GM18505 (cell line): Measurements from ENCODE around the gene HES5.

Source experiments
- ATAC-seq: cut with Tn5 transposase; IDR thresholded peaks from one replicate; pipeline ENCODE4 v1.9.1; 2021; ENCODE audit not compliant: unreplicated experiment
- POLR2A ChIP-seq: IDR thresholded peaks from 4 replicates; pipeline ENCODE4 v1.6.1; 2011; ENCODE audit warnings: borderline replicate concordance; ENCODE audit not compliant: insufficient read depth, insufficient read length; ENCODE audit errors: extremely low read depth

HES5 gene

GRCh38 chr1:2525572-2525919, 4.5 kb downstream of the HES5 start:
- no peak for ATAC-seq
- TF ChIP-seq POLR2A, result no peak

GRCh38 chr1:2523891-2524609, 6.0 kb downstream of the HES5 start:
- no peak for ATAC-seq
- TF ChIP-seq POLR2A, result no peak

GRCh38 chr1:2523191-2523890, 6.7 kb downstream of the HES5 start:
- ATAC-seq, result no peak

GRCh38 chr1:2522230-2522629, 7.8 kb downstream of the HES5 start:
- ATAC-seq, result no peak
- TF ChIP-seq POLR2A, result no peak

More at GRCh38 chr1:2523191-2523890, 6.7 kb downstream of the HES5 start:
- TF ChIP-seq POLR2A, result no peak

DNA sequence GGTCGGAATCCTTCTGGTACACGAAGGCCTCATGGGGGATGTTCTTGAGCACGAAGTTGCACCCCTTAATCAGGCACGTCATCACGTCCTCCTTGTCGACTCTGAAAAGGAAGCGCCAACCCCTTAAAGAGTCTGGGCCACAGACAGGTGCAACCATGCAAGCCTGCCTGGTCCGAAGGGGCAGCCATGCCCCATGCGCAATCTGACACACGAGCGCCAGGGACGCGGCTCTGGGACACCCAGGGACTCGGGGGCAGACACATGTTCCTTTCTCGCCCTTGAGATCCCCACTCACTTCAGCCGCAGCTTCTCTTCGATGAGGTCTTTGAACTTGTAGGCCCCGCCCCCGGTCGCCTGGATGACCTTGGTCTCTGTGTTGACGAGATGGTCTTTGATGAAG, 9.3 kb downstream of the HES5 start:
- no peak for TF ChIP-seq POLR2A
- ATAC-seq, result no peak

DNA sequence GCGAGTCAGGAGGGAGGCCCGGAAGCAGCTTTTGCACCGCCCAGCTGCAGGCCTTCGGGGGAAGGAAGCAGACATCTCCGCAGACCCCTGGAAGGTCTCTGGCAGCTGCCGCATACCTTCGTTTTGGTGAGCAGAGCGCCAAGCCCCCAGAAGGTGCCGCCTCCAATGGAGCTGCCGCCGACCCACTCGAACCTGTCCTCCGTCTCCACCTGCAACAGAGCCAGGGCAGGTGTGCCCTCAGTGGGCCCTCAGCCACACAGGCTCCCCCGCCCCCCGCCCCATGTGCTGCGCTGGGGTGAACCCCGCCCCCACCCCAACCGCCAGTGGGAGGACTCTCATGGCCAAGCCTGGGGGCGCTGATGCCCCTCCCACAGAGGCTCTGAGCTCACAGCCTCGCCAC, 9.9 kb downstream of the HES5 start:
- no peak for ATAC-seq
- TF ChIP-seq POLR2A, result no peak

DNA sequence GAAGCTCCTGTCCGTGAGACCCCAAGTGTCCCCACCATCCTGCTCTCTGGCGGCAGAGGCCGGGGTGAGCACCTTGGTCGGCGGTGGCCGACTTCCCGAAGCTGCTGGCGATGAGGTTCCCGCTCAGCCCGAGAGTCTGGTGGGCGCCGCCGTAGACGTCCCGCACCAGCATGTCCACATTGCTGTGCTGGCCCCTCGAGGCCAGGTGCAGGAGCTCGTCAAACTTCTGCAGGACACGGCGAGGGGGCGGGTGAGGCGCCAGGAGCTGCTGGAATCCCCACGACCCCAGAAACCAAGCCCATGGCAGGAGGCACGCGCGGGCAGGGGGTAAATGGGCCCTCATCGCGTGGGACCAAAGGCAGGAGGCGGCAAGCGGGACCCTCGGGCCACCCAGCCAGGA, 10.3 kb downstream of the HES5 start:
- no peak for TF ChIP-seq POLR2A
- no peak for ATAC-seq

DNA sequence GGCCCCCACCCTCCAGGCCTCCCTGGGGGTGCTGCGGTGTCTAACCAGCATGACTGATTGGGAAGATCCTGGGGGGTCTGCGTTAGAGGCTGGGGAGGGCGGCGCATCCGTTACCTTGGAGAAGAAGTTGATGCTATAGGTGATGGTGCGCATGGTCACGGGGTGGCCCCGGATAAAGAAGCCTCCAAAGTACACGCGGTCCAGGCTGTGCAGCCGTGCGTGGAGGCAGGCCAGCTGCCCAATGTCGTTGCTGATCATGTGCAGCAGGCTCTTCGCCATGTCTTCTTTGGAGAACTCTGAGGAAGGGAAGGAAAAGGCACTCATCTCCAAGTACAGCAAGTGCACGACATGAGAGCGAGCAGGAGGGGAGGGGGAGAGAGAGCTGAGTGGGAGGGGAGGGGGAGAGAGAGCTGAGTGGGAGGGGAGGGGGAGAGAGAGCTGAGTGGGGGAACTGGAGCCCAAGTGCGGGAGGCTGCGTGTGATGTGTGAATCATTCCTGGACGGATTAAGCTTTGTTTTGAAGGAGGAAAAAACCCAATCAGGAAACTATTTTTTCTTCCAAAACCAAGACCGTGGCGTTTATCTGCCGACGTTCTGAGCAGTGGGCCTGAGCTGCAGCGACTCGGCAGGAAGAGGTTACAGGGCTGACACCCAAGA, 10.9 kb downstream of the HES5 start:
- no peak for ATAC-seq
- no peak for TF ChIP-seq POLR2A

DNA sequence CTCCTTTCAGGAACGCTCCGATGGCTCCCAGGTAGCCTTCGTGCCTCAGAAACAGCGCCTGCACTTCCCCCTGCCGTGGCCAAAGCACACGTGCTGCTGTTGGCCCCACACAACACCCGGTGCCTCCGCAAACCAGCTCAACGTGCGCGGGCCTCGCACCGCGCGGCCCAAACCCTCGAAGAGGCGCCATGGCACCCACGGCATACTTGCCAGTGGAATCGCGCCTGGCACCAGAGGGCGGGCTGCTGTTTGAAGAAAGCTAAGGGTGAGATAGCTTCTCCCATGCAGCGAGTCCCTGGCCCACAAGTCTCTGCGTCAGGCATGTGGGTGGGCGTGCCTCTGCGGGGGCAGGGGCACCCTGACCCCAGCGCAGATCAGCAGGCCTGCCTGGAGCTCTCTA, 11.5 kb downstream of the HES5 start:
- TF ChIP-seq POLR2A, result no peak
- no peak for ATAC-seq

DNA sequence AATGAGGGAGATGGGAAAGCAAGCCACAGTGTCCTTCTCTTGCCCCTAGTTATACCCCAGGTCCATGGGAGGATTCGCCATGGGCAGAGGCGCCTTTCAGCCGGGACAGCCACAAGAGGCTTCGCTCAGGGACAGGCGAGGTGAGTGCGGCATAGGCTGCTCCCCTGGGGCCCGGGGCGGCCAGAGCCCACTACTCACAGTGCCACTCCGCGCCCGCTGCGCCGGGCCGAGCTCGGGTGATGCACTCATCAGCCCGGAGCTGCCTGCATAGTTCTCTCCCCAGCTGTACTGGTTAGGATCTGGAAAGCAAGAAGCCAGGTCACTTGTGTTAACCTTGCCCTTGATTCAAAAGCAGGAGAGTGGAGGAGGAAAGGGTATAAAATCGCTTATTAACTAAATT, 12.1 kb downstream of the HES5 start:
- TF ChIP-seq POLR2A, result no peak
- no peak for ATAC-seq

- TF ChIP-seq POLR2A, result no peak
- ATAC-seq, result no peak
These were observed 13.1 kb downstream of the HES5 start for GRCh38 chr1:2516946-2517345.

GRCh38 chr1:2516124-2516523, 13.9 kb downstream of the HES5 start:
- ATAC-seq, result no peak
- TF ChIP-seq POLR2A, result no peak

DNA sequence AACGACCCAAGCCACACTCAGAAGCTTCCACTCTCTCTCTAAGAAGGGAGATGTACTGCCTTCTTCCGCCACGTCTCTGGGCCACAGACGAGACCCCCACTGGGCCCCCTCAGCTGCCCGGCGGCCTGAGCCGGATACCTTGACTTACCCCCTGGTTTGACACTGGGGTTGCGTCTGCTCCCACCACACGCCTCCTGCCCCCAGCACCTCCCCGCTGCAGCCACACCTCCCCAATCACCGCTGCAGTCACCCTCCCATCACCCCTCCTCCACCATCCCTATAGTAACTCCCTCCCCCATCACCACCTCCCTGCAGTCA, 14.3 kb downstream of the HES5 start:
- no peak for TF ChIP-seq POLR2A
- ATAC-seq, result no peak
